Smooth muscle cell (in vitro differentiated cells): ENCODE data around the gene RIT2. TPM values are rescaled to one million over a fixed set of nuclear protein-coding genes. Genes with fewer than 3 reads are reported as not detected.

Source experiments
- DNase-seq: peaks from one replicate; lab custom pipeline; 2025; ENCODE audit not compliant: unreplicated experiment; lab: John Stamatoyannopoulos, UW
- H2AFZ ChIP-seq: fragments of 200-600 bp; sonication (generic); 2 replicates; pipeline ENCODE4 v1.6.0; 2016; ENCODE audit warnings: antibody characterized with exemption, low read depth, mild to moderate bottlenecking
- H3F3A ChIP-seq: fragments of 200-600 bp; sonication (generic); 2 replicates; pipeline ENCODE4 v1.6.0; 2017; ENCODE audit warnings: antibody characterized with exemption, low read depth
- H3K27ac ChIP-seq: fragments of 200-600 bp; sonication (generic); 2 replicates; pipeline ENCODE4 v1.5.1; 2016; ENCODE audit warnings: low read depth, mild to moderate bottlenecking
- H3K27me3 ChIP-seq: fragments of 200-600 bp; sonication (generic); 2 replicates; pipeline ENCODE4 v1.6.1; 2016; ENCODE audit warnings: low read depth, mild to moderate bottlenecking
- H3K36me3 ChIP-seq: fragments of 200-600 bp; sonication (generic); 2 replicates; pipeline ENCODE4 v1.5.1; 2016; ENCODE audit warnings: low read depth
- H3K4me1 ChIP-seq: fragments of 200-600 bp; sonication (generic); 2 replicates; pipeline ENCODE4 v1.5.1; 2016; ENCODE audit warnings: low read depth
- H3K4me2 ChIP-seq: fragments of 200-600 bp; sonication (generic); 2 replicates; pipeline ENCODE4 v1.6.0; 2016; ENCODE audit warnings: mild to moderate bottlenecking
- H3K4me3 ChIP-seq: fragments of 200-600 bp; sonication (generic); 2 replicates; pipeline ENCODE4 v1.5.1; 2016; ENCODE audit warnings: mild to moderate bottlenecking
- H3K79me2 ChIP-seq: fragments of 200-600 bp; sonication (generic); 2 replicates; pipeline ENCODE4 v1.6.0; 2016; ENCODE audit warnings: low read depth, mild to moderate bottlenecking
- H3K9ac ChIP-seq: fragments of 200-600 bp; sonication (generic); 2 replicates; pipeline ENCODE4 v1.6.0; 2016; ENCODE audit warnings: low read depth
- H3K9me3 ChIP-seq: fragments of 200-600 bp; sonication (generic); replicated peaks from 2 replicates; pipeline ENCODE4 v1.5.1; 2016; ENCODE audit warnings: low read depth
- H4K20me1 ChIP-seq: fragments of 200-600 bp; sonication (generic); 2 replicates; pipeline ENCODE4 v1.6.0; 2016; ENCODE audit warnings: low read depth
- WGBS: methylation state at CpG from one replicate; pipeline ENCODE4 v1.1.7; 2016; ENCODE audit warnings: low lambda C conversion rate; 5-methylcytosine and 5-hydroxymethylcytosine counted together
- polyA plus RNA-seq: library from polyadenylated mRNA; unstranded; fragments of >200 nt; fragmentation: Nextera tagmentation; extraction: Ambion mirVana; gene quantifications from 2 replicates; pipeline ENCODE4 v1.2.1, GENCODE V29; 2016
- total RNA-seq: library from RNA; depleted of rRNA; stranded (reverse); fragments of >200 nt; gene quantifications from 2 replicates; pipeline ENCODE4 v1.2.3, GENCODE V29; 2014
- TF ChIP-seq, protein P1 (sequence below): fragments of 200-600 bp; sonication (generic); IDR thresholded peaks from 2 replicates; pipeline ENCODE4 v1.5.1; 2017; ENCODE audit warnings: borderline replicate concordance, mild to moderate bottlenecking, antibody characterized with exemption; ENCODE audit not compliant: insufficient read depth, poor library complexity, severe bottlenecking

Gene RIT2
- not detected in 2 replicates for total RNA-seq
- polyA plus RNA-seq, result not detected in 2 replicates

DNA sequence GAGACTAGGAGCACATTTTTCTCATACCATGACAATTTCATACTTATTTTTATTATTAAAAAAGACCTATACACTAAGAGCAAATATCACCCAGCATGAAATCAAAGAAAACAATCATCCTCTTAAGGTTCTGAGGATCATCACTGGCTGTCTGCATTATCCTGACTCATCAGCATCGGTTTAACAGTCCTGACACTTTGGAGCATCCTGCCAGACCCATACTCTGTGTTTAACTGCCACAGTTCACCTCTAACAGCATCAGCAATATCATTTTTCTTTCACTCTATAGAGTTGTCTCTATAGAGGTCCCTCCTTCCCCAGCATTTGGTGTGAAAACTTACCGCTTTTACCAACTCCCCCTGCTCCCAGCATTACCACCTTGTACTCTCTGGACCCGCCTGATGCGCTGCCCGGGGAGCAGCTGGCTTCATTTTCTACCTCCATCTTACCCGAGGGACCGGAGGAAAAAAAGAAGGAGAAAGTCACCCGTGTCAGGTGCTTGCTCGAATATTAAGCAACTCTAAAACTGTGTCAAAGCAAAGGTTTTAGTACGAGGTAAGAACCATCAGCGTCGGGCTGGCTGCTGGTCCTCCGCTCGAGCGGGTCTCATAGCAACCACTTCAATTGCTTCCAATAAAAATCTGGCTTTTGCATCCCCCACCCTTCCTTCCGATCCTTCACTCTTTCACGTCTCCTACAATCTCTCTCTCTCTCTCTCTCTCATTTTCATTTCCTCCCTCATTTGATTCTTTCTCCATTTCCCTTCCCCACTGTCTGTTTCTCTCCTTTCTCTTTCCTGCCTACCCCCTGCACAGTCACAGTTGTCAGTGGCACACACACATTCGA, at the start of gene RIT2:
Gene RIT2, minus strand, starts transcription at position 610 of the 846 bp plus-strand sequence.
- no peak within 1 kb of the TSS for H3K9ac ChIP-seq
- no peaks in the 10 kb centered on the region for H3K9me3 ChIP-seq
- no peak within 1 kb of the TSS for H3K4me3 ChIP-seq
- no peaks in the 10 kb centered on the region for H4K20me1 ChIP-seq
- H2AFZ ChIP-seq, result no peak within 1 kb of the TSS
- H3K27ac ChIP-seq, result no peak within 1 kb of the TSS
- no peak within 1 kb of the TSS for H3K4me2 ChIP-seq
- H3K27me3 ChIP-seq, result no peaks in the 10 kb centered on the region
- no peaks in the 10 kb centered on the region for H3F3A ChIP-seq
- no peaks in the 10 kb centered on the region for H3K79me2 ChIP-seq
- no peak for DNase-seq
- no peaks in the 10 kb centered on the region for H3K36me3 ChIP-seq
- 81% methylated on average over 18 of the region's 18 CpGs for WGBS
- no peaks in the 10 kb centered on the region for H3K4me1 ChIP-seq
- TF ChIP-seq, protein P1, sequence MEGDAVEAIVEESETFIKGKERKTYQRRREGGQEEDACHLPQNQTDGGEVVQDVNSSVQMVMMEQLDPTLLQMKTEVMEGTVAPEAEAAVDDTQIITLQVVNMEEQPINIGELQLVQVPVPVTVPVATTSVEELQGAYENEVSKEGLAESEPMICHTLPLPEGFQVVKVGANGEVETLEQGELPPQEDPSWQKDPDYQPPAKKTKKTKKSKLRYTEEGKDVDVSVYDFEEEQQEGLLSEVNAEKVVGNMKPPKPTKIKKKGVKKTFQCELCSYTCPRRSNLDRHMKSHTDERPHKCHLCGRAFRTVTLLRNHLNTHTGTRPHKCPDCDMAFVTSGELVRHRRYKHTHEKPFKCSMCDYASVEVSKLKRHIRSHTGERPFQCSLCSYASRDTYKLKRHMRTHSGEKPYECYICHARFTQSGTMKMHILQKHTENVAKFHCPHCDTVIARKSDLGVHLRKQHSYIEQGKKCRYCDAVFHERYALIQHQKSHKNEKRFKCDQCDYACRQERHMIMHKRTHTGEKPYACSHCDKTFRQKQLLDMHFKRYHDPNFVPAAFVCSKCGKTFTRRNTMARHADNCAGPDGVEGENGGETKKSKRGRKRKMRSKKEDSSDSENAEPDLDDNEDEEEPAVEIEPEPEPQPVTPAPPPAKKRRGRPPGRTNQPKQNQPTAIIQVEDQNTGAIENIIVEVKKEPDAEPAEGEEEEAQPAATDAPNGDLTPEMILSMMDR, result no peak

GRCh38 chr18:43161528-43161927, 46.0 kb upstream of the RIT2 start:
- no peak overlapping the region for H3K27ac ChIP-seq

GRCh38 chr18:43160509-43160908, 45.0 kb upstream of the RIT2 start:
- WGBS, result 9% methylated on average over 1 of the region's 1 CpG
- Histone ChIP-seq H3K9me3 (peaks cover 5% of the 10 kb centered on the region), H3K36me3 (no peaks in the 10 kb centered on the region), H3K79me2 (no peaks in the 10 kb centered on the region), H2AFZ (no peak overlapping the region), H3K4me1 (peaks cover 7% of the 10 kb centered on the region), H4K20me1 (no peaks in the 10 kb centered on the region), H3K4me2 (peak overlapping the region; percentile 69), H3K27ac (peak overlapping the region; percentile 23), H3K9ac (no peak overlapping the region), H3K4me3 (no peak overlapping the region), H3K27me3 (no peaks in the 10 kb centered on the region), H3F3A (no peaks in the 10 kb centered on the region)
- TF ChIP-seq, protein P1, result no peak
- DNase-seq, result no peak

More at GRCh38 chr18:43161528-43161927, 46.0 kb upstream of the RIT2 start:
- Histone ChIP-seq H3K4me2 (no peak overlapping the region), H3F3A (no peaks in the 10 kb centered on the region), H3K9me3 (peaks cover 5% of the 10 kb centered on the region), H3K36me3 (no peaks in the 10 kb centered on the region), H3K4me1 (peaks cover 7% of the 10 kb centered on the region), H3K27me3 (no peaks in the 10 kb centered on the region), H4K20me1 (no peaks in the 10 kb centered on the region), H2AFZ (no peak overlapping the region), H3K9ac (no peak overlapping the region), H3K4me3 (no peak overlapping the region), H3K79me2 (no peaks in the 10 kb centered on the region)
- WGBS, result 85% methylated on average over 1 of the region's 1 CpG
- no peak for DNase-seq
- TF ChIP-seq, protein P1, result no peak
